PC-9 (cell line): ENCODE data around the gene LRP1.

Experiments used
- CTCF ChIP-seq: fragments of 200-600 bp; sonication (generic); conservative IDR thresholded peaks from 2 replicates; pipeline ENCODE4 v1.6.1; 2017; ENCODE audit warnings: mixed run types, antibody characterized with exemption, mild to moderate bottlenecking, moderate library complexity
- EZH2 ChIP-seq: fragments of 200-600 bp; sonication (generic); IDR thresholded peaks from 2 replicates; pipeline ENCODE4 v1.8.0; 2017; ENCODE audit warnings: antibody characterized with exemption, low read depth

GRCh38 chr12:57180321-57180989 lies 52.2 kb downstream of the LRP1 start:
- TF ChIP-seq CTCF (no peak), EZH2 (no peak)
